C1 segment of cervical spinal cord (tissue), 14 donors: ENCODE measurements around the gene ADCY2.
"Not testable (repeated sequence)": the region's sequence is repeated elsewhere in the genome, so short reads cannot be mapped to it uniquely, and the experiment has no call there.

Experiments
- DNase-seq, 14 donors: peaks; one replicate each; lab custom pipeline; 2025; lab: John Stamatoyannopoulos, UW

ADCY2 gene

DNA sequence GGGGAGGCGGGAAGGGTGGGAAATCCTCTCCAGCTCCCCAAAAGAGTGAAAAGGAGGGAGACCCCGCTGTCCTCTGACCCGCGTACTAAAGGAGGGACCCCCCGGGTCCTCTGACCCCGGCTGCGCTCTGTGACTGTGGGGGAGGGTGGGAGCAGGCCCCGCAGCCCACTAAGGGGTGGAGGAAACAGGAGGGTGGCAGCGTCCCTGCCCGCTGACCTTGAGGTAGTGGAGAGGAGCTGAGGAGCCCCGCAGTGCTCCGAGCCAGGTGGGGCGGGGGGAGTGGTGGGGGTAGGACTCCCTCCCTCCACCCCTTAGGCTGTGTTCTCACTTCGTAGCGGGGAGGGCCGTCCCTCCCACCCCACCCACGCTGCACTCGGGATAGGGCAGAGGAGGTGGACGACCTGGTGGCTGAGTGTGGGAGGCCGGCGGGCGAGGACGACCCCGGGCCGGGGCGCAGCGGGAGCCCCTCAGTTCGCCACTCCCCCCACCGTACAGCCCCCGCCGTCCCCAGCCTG, 449 bp upstream of the ADCY2 start:
- DNase-seq, result no peak

DNA sequence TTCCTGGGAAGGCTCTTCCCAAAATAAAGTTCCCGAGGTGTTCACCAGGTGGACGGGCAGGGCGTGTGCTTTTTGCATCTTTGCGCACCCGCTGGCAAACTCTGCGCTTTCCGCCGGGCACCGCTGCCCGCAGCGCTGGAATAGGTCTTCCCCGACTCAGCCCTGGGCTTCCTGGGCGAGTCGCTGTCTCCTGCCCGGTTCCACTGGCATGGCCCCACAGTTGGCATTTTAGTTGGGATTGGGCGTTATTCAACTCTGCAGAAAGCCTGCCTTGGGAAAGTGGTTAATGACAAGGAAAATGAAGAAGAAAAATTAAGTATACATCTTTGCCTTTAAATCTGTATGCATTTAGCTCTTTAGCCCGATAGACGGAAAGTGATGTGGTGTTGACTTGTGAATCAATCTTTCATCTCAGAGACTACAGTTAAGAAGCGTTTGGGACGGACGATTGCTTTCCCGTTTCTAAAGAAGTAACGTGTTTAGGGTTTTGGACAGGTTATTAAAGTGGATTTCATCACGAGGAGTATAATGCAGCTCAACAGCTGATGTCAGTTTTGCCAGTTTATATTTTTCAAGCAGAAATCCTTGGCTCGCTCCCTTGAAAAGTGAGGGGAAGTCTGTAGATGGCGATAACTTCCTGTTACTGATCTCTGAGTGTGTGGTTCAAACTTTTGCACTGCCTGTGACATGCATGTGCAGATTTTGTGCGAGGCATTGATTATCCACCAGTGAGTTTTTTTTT, 946 bp downstream of the ADCY2 start:
- peak in 1 of 14 donors; percentile 6 for DNase-seq

DNA sequence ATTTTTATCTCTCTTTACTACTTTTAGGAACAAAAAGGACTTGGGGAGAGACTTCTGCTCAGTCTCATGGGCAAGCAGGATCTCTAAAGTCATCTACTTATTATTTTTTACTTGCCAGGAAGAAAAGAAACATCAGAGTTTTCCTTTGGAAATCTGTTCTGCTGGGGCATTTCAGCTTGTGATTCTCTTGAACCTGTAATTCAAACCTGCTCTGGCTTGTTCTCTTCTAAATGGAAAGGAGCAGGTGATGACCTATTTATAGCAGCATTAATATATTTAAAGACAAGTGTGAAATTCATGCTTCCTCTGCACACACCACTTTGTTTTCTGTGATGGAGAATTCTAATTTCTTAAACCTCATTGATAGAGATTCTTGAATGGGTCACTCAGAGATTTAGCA, 2.0 kb downstream of the ADCY2 start:
- no peak for DNase-seq

DNA sequence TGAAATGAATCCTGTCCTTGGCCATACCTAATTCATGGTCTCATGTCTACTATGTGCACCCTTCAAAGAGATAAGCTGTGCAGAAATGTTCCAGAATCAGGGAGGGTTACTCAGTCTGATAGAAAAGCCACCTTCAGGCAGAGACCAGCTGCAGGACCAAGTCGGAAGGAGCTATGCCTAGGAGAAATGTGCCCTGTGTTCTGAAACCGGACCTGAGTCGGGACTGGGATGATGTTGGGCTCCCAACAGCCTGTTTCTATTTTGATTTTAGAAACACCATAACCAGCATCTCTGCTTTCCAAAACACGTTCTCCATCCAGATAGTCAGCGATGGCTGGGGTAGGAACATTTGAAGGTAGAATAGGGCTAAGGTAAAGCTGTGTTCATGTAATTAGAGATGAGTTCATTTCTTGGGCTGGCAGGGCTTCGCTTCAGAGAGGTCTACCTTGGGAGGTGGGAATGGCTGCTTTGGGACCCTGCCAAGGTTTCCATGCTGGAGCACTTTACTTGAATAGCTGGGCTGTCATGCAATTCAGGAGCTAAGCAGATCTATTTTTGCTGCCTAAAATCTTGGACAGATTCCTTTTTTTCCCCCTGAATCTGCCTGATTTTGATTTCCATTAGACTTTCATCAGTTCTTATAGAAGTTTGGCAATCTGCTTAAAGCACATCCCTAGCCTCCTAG, 2.8 kb downstream of the ADCY2 start:
- DNase-seq, result peak in 1 of 14 donors; percentile 16

DNA sequence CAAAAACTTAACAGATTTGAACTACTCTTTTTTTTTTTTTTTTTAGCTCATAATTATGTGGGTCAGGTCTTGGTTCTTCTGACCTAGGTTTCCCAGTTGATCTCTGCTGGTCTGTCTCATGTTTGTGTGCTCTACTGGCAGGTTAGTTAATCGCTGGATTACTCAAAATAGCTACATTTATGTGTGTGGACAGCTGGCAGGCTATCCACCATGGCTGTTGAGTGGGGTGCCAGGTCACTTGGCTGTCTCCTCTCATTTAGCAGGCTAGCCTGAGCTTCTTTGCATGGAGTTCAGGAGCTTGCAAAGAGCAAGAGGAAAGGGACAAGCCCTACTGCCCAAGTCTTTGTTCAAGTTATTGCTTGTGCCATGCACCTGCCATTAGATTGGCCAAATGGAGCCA, 9.3 kb downstream of the ADCY2 start:
- no peak for DNase-seq

DNA sequence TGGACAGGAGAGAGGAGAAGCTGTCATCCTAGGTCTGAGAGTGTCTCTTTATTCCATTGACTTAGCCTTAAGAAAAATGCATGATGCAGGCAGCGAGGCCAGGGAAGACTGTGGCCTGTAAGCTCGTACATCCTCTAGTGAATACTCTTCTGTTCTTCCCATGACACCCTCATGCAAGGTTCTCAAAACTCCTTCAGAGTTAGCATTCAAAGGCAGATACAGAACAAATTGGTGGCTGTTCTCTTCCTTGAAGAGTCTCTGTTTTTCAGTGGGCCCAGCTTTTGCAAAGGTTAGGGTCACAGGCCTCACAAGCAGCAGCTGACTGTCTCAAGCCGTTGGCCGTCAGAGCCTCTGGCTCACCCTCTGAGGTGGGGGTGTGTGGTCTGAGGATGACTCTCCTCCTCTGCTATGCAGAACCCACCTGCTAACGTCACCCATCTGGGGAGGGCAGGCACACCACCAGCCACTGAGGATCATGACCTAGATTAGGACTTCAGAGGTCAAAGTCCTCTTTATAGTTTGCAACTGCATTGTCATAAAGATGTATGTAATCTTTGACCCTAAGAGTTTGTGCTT, 15.1 kb downstream of the ADCY2 start:
- DNase-seq, result peak in 1 of 14 donors; percentile 18

DNA sequence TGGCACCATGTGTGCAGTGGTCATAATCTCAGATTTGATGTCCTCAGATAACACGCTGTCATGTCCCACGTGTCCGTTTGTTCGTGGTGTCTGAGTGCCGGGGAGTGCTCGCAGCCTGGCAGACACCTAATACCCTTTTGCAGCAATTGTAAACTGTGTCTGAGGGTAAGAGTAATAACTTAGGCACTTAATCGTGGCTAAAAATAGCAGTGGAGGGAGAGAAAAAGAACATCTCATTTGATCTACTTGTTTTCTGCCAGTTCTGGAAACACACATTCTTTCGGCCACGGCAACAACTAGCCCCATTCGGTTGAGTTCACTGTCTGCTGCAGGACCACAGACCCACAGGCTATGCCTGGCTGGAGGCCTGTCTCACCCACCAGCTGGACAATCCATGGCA, 16.5 kb downstream of the ADCY2 start:
- DNase-seq, result peak in 3 of 14 donors; percentile 54 to 75 (median 55)

DNA sequence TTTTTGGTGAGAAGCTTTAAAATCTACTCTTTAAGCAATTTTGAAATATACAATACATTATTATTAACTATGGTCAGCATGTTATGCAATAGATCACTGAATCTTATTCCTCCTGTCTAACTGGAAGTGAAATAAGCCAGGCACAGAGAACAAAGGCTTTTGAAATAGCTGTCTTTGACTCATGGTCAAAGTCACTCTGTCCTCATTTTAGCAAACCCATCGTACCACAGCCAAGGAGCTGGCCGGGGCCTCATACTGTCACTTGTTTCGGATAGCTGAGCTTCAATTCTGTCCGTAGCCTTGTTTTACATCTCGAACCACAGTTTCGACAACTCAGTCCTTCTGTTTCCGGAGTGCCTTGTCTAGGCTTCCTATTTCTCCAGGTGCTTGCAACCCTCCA, 19.2 kb downstream of the ADCY2 start:
- DNase-seq, result peak in 1 of 14 donors; percentile 33

DNA sequence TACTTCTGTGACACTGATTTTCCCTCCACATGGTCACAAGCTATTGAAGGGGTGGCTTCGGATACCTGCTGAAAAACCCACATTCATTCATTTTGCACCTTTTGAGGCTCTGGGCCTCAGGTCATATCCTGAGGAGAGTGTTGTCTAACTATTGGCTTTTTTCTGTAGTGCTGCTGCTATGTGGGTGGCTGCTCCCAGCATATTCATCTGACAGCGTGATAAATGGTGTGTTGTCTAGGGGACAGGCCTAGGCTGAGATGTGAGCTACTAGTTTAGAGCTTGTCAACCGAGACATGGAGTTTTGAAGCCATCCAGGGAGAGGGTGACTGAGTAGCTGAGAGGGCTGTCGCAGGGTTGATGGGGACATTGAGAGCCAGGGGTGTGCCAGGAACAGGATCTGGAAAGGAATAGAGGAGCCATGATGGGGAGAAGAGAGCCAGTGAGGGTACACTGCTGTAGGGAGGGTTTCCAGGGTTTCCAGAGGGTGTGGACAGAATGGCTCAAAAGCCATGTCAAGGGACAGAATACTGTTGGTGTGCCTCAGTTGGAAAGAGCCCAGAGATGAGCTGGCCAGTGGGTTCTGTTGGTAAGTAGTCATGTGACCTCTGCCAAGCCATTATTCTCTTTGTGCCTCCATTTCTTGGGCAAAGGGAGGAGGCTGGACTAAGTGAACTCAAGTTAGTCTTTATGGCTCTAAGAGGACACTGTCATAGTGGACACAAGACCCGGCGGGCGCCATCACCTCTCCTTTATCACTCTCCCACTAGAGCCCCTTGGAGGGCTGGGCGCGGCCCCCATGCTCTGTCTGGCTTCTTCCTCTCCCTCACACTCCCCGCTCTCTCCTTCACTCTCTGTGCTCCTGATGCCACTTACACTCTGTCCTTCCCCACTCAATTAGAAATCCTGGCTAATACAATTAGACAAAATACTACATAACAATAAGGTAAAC, 19.9 kb downstream of the ADCY2 start:
- no peak for DNase-seq

DNA sequence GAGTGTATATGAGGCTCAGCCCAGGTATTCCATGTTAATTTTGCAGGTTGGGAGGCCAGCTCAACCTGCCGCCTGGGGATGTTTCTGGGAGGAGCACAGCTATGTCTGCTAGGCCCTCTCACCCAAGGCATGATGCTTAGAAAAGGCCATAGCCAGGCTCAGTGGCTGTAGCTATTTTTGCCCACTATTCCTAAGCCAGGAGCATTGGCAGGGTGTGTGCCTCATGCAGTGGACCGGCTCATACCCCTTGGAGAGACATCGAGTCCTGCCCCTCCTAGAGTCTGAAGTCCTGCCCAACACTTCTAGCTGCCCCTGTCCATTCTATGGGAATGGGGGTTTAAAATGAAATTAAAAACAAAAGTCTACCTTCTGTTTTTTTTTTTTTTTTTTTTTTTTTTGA, 22.3 kb downstream of the ADCY2 start:
- DNase-seq, result peak in 1 of 14 donors; percentile 6

DNA sequence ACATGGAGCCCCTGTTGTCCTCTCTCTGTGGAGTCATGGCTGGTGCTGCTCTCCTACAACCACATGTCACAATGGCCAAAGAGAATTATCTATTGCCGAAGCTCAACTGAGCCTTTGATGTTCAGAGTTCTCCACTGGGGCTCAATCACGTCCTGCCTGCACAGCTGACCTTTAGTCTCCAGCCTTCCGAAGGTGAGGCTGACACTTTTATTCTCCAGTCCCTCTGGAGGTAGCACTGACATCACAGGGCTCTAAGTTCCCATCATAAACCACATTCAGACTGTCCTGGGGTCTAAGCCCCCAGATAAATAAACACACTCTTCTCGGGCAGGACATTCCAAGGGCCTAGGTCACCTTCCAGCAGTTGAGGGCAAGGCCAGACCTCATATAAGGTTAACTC, 23.4 kb downstream of the ADCY2 start:
- no peak for DNase-seq

DNA sequence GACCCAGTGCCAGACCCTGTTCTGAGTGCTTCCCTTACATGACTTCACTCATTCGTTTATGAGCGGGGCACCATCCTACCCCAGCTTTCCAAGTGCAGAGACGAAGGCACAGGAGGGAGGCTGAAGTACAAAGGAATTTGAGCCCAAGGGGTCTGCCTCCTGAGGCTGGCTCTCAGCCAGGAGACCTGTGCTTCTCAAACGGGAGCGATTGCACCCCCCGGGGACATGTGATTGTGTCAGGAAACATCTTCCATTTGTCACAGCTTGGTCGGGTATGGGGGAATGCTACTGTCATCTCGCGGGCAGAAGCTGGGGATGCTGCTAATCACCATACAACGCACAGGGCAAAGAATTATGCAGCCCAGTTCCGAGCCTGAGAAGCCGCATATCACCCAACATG, 23.9 kb downstream of the ADCY2 start:
- DNase-seq, result no peak

DNA sequence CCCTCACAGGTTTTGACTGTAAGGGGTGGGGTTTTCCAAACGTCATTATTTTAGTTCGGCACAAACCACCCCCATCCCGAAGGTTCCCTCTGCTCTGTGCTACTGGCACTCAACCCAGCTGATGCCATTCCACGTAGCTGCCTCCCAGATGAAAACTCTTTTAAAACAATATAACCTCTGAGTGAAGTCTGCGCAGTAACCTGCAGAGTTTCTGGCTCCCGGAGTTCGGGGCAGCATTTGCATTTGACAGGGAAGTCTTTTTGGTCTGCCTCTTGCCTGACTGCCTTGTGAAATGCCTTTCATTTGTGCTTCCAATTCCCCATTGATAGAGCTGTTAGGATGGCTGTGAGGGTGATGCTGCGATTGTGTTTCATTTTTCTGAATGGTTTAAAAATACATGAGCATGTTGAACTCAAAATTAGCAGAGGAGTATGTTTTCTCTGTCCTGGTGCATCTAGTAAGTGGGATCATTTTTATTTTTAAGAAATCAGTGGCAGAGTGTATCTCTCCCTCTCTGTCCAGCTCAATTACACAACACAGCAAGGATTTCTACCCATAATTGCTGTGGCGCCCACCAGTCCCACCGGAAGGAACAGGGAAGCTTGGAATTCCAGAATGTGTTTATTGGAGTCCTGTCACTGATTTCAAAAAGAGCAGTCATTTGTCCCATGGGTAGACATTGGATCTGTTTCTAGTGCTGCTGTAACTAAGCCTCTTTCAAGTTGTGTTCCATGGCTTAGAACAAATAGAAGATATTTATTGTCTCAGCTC, 24.8 kb downstream of the ADCY2 start:
- DNase-seq, result peak in 1 of 14 donors; percentile 44

DNA sequence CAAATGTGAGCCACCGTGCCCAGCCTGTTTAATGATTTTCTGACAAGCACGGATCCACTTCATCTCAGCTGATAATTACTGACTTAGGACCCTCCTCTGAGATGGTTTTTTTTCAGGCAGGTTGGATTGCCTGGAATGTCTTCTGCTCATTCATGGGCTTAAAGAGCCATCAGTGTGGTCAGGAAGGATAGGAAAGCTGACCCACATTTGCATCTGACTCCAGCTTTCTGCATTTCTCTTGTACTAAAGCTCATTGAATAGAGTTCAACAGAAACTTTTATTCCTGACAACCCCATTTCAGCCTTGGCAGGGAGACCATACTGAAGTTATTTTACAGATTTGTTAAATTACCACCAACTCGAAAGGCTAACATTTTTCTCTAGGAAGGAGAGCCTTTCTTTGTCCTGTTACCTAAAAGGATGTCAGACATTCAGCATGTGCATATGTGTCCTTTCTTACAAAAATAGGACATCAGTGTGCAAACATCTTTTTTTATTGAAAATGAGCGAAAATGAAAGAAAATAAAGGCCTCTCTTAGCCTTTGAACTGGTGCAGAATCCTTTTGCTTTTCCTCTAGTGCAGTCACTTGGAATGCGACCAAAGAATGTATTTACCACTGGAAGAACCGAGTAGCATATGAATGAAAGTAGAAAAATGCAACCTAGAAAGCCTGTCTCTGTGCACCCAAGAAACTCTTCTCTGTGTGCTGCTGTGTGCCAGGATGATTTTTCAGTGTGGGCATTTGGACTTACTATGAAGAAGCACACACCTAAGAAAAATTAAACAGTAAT, 26.6 kb downstream of the ADCY2 start:
- DNase-seq, result no peak

DNA sequence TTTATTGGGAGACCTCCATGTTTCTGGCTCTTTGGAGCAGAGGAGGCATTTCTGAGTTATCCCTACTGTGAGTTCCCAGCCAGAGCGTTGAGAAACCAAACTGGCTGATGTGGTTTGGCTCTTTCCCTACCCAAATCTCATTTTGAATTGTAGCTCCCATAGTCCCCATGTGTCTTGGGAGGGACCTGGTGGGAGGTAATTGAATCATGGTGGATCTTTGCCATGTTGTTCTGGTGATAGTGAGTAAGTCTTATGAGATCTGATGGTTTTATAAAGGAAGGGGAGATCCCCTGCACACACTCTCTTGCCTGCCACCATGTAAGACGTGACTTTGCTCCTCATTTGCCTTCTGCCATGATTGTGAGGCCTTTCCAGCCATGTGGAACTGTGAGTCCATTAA, 27.3 kb downstream of the ADCY2 start:
- DNase-seq, result not testable (repeated sequence)

DNA sequence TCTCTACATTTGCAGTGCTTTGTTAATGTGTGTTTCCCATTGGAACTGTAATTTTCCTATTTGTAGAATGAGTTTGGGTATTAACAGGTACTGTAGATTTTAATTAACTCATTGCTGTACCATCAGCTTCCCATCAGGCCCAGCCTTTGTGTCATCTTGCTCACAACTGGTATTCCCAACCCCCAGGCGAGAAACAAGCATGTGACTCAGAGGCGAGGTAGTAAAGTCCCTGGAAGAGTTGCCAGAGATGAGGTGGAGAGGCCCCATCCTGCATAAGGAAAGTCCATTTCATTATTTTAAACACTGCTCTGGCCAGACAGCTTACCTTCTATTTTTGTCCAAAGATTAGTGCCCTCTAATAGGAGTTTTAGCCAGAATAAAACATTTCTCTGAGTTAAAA, 29.9 kb downstream of the ADCY2 start:
- no peak for DNase-seq

DNA sequence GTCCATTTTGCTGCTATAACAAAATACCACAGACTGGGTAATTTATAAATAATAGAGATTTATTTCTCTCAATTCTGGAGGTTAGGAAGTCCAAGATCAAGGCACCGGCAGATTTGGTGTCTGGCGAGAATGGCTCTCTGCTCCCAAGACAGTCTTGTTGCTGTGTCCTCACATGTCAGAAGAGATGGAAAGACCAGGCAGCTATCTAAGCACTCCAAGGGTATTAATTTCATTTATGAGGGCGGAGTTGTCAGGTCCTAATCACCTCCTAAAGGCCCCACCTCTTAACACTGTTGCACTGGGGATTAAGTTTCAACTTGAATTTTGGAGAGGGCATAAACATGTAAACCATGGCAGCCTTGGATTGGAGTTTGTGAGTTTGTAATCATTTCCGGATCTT, 30.3 kb downstream of the ADCY2 start:
- DNase-seq, result no peak

DNA sequence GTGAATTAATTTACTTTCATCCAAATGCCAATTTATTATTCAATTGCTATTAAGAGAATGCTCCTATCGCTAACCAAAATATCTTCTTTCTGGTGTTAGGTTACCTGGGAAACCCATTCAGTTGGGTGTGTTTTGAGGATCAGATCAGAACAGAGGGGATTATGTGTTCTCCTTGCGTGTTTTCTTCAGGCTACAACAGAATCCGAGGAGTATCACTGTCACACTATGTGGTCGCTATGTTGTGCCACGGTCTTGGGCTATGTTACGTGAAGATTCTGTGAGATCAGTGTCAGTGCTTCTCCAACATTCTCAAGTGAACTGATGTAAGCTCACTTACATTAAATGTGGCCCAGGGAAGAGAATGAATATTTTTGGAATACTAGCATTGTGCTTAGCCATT, 39.0 kb downstream of the ADCY2 start:
- DNase-seq, result no peak

DNA sequence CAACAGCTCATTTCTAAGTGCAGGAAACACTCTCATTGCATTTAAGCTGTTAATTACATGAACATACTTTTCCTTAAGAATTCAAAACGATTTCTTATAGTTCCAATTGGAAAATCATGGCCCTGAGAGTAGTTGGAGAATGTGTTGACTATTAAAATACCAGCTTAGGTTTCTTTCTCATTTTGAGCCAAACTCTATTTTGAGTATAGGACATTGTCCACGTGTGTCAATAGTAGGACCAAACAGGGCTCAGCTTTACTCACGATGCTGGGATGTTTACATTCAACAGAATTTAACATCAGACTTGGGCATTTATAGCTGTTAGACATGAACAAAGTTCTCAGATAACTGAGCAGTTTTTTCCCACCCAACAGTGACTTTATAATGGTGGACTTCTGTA, 39.6 kb downstream of the ADCY2 start:
- no peak for DNase-seq

DNA sequence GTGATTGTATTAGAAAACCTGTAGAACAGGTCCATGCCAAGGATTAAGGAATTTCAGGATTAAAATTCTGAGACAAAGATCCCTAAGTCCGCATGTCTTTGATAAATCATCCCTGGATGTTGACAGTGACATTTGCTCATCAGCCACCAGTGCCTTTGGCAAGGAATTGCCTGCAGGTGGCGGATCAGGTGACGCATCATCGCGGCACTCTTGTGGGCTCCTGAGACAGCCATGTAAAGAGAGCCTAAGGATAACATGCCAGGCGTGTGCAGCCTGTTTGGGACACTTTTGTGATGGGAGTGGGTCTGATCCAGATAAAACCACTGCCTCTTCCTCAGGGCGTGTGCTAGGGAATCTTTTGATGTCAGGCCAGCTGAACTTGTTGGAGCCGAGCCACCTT, 40.6 kb downstream of the ADCY2 start:
- no peak for DNase-seq
